Measurements from ENCODE around the gene REPS2. TPM values are rescaled to one million over a fixed set of nuclear protein-coding genes. Genes with fewer than 3 reads are reported as not detected.

Gene REPS2
- total RNA-seq, 2 experiments from 2014 or later: not detected

- no peak overlapping the region for H3K4me3 Mint-ChIP-seq
- CTCF ChIA-PET: no interaction called here
- intact Hi-C loops (cut with micrococcal nuclease): no loop called here
- H3K27ac Mint-ChIP-seq: no peak overlapping the region
- no peak for DNase-seq
- H3K27me3 Mint-ChIP-seq: no peaks in the 10 kb centered on the region
- H3K4me1 Mint-ChIP-seq (ENCODE audit: low read depth): no peaks in the 10 kb centered on the region
- H3K9me3 Mint-ChIP-seq: no peaks in the 10 kb centered on the region
- POLR2A ChIA-PET: no interaction called here
- no peaks in the 10 kb centered on the region for H3K36me3 Mint-ChIP-seq
Measured at GRCh38 chrX:17170973-17171372, 224.5 kb downstream of the REPS2 start.

- Mint-ChIP-seq H3K4me1 (ENCODE audit: low read depth) (no peaks in the 10 kb centered on the region), H3K9me3 (no peaks in the 10 kb centered on the region), H3K36me3 (no peaks in the 10 kb centered on the region), H3K27ac (no peak overlapping the region), H3K27me3 (no peaks in the 10 kb centered on the region), H3K4me3 (no peak overlapping the region)
- intact Hi-C loops (cut with micrococcal nuclease): no loop called here
- DNase-seq: no peak
- ChIA-PET POLR2A (no interaction called here), CTCF (no interaction called here)
Measured at GRCh38 chrX:17174671-17175070, 228.2 kb downstream of the REPS2 start.

GRCh38 chrX:17182317-17182716 lies 235.9 kb downstream of the REPS2 start:
- intact Hi-C loops (cut with micrococcal nuclease): no loop called here
- H3K27me3 Mint-ChIP-seq: no peaks in the 10 kb centered on the region
- no peak for DNase-seq
- ChIA-PET POLR2A (no interaction called here), CTCF (no interaction called here)
- H3K4me1 Mint-ChIP-seq (ENCODE audit: low read depth): no peaks in the 10 kb centered on the region
- H3K27ac Mint-ChIP-seq: no peak overlapping the region
- no peaks in the 10 kb centered on the region for H3K36me3 Mint-ChIP-seq
- H3K4me3 Mint-ChIP-seq: no peak overlapping the region
- no peaks in the 10 kb centered on the region for H3K9me3 Mint-ChIP-seq

- no peaks in the 10 kb centered on the region for H3K9me3 Mint-ChIP-seq
- no peak overlapping the region for H3K27ac Mint-ChIP-seq
- intact Hi-C loops (cut with micrococcal nuclease): no loop called here
- DNase-seq: no peak
- H3K4me1 Mint-ChIP-seq (ENCODE audit: low read depth): no peaks in the 10 kb centered on the region
- no peaks in the 10 kb centered on the region for H3K27me3 Mint-ChIP-seq
- no peaks in the 10 kb centered on the region for H3K36me3 Mint-ChIP-seq
- no peak overlapping the region for H3K4me3 Mint-ChIP-seq
- ChIA-PET POLR2A (no interaction called here), CTCF (no interaction called here)
Measured at GRCh38 chrX:17183566-17183965, 237.1 kb downstream of the REPS2 start.

- DNase-seq: no peak
- no peaks in the 10 kb centered on the region for H3K4me1 Mint-ChIP-seq (ENCODE audit: low read depth)
- H3K9me3 Mint-ChIP-seq: no peaks in the 10 kb centered on the region
- POLR2A ChIA-PET: no interaction called here
- H3K36me3 Mint-ChIP-seq: no peaks in the 10 kb centered on the region
- CTCF ChIA-PET: no interaction called here
- H3K4me3 Mint-ChIP-seq: no peak overlapping the region
- intact Hi-C loops (cut with micrococcal nuclease): no loop called here
- H3K27ac Mint-ChIP-seq: no peak overlapping the region
- H3K27me3 Mint-ChIP-seq: no peaks in the 10 kb centered on the region
Measured at GRCh38 chrX:17185431-17185830, 239.0 kb downstream of the REPS2 start.

GRCh38 chrX:17187136-17187756 lies 240.8 kb downstream of the REPS2 start:
- CTCF ChIA-PET: no interaction called here

GRCh38 chrX:17192106-17192505 lies 245.6 kb downstream of the REPS2 start:
- H3K4me1 Mint-ChIP-seq (ENCODE audit: low read depth): no peaks in the 10 kb centered on the region
- intact Hi-C loops (cut with micrococcal nuclease): no loop called here
- no peaks in the 10 kb centered on the region for H3K36me3 Mint-ChIP-seq
- no peaks in the 10 kb centered on the region for H3K9me3 Mint-ChIP-seq
- DNase-seq: no peak
- CTCF ChIA-PET: no interaction called here
- no peaks in the 10 kb centered on the region for H3K27me3 Mint-ChIP-seq
- no peak overlapping the region for H3K27ac Mint-ChIP-seq
- H3K4me3 Mint-ChIP-seq: no peak overlapping the region
- POLR2A ChIA-PET: no interaction called here

More at GRCh38 chrX:17187136-17187756, 240.8 kb downstream of the REPS2 start:
- intact Hi-C loops (cut with micrococcal nuclease): no loop called here
- Mint-ChIP-seq H3K27me3 (no peaks in the 10 kb centered on the region), H3K9me3 (no peaks in the 10 kb centered on the region), H3K4me3 (no peak overlapping the region), H3K36me3 (no peaks in the 10 kb centered on the region), H3K4me1 (ENCODE audit: low read depth) (no peaks in the 10 kb centered on the region), H3K27ac (no peak overlapping the region)
- no peak for DNase-seq
- POLR2A ChIA-PET: no interaction called here

Other genes with a start within 250 kb of the REPS2 start
- gene CTPS2, start 234.0 kb upstream of the REPS2 start, total RNA-seq: 1 to 10 TPM; 6.3 to 6.6 TPM
- 10 to 100 TPM; 20.8 to 22.4 TPM for gene SYAP1, start 227.0 kb upstream of the REPS2 start, total RNA-seq
- 10 to 100 TPM; 14.2 to 15.1 TPM for gene TXLNG, start 160.2 kb upstream of the REPS2 start, total RNA-seq
- 100 to 1,000 TPM; 213 to 216 TPM for gene RBBP7, start 76.3 kb upstream of the REPS2 start, total RNA-seq

Data from activated CD4-positive, alpha-beta memory T cell treated with anti-CD3 and anti-CD28 coated beads for 36 hours (primary cell).